BLaER1 (cell line): ENCODE data around the gene SLC10A3.
"Not testable (repeated sequence)": the region's sequence is repeated elsewhere in the genome, so short reads cannot be mapped to it uniquely, and the experiment has no call there.

Experiments
- H3K27ac ChIP-seq: shearing (Covaris generic); formaldehyde crosslinking; 2 replicates; pipeline ENCODE4 v1.8.1; 2022
- H3K27me3 ChIP-seq: shearing (Covaris generic); formaldehyde crosslinking; 2 replicates; pipeline ENCODE4 v1.8.1; 2022
- H3K36me3 ChIP-seq: shearing (Covaris generic); formaldehyde crosslinking; 2 replicates; pipeline ENCODE4 v1.8.1; 2022
- H3K4me1 ChIP-seq: shearing (Covaris generic); formaldehyde crosslinking; 2 replicates; pipeline ENCODE4 v1.8.1; 2022
- H3K4me2 ChIP-seq: shearing (Covaris generic); formaldehyde crosslinking; 2 replicates; pipeline ENCODE4 v1.8.1; 2022
- H3K4me3 ChIP-seq: shearing (Covaris generic); formaldehyde crosslinking; 2 replicates; pipeline ENCODE4 v1.8.1; 2022
- H3K9ac ChIP-seq: shearing (Covaris generic); formaldehyde crosslinking; 2 replicates; pipeline ENCODE4 v1.8.1; 2022
- H3K9me3 ChIP-seq: shearing (Covaris generic); formaldehyde crosslinking; 2 replicates; pipeline ENCODE4 v1.8.1; 2022
- H4K20me1 ChIP-seq: shearing (Covaris generic); formaldehyde crosslinking; 2 replicates; pipeline ENCODE4 v1.8.1; 2022
- Cebpa-rat ChIP-seq: shearing (Covaris generic); IDR thresholded peaks from 2 replicates; pipeline ENCODE4 v1.8.1; 2022

SLC10A3 gene

GRCh38 chrX:154511761-154512160 is 21.3 kb upstream of the SLC10A3 start:
- Histone ChIP-seq H3K36me3 (peaks cover 39% of the 10 kb centered on the region; the same call in 1 of the 2 replicates), H3K4me2 (peak overlapping the region; percentile 52), H3K4me3 (no peak overlapping the region), H3K9me3 (peaks cover 41% of the 10 kb centered on the region), H3K4me1 (peaks cover 40% of the 10 kb centered on the region), H3K27ac (peak overlapping the region; percentile 58), H3K9ac (no peak overlapping the region), H3K27me3 (peaks cover 31% of the 10 kb centered on the region), H4K20me1 (no peaks in the 10 kb centered on the region)
- no peak for TF ChIP-seq Cebpa-rat

GRCh38 chrX:154509455-154509854 is 19.0 kb upstream of the SLC10A3 start:
- H3K9ac ChIP-seq: no peak overlapping the region
- no peak overlapping the region for H3K27ac ChIP-seq
- H4K20me1 ChIP-seq: no peaks in the 10 kb centered on the region
- H3K36me3 ChIP-seq: peaks cover 58% of the 10 kb centered on the region; the same call in 1 of the 2 replicates
- peaks cover 29% of the 10 kb centered on the region for H3K4me1 ChIP-seq
- no peak overlapping the region for H3K4me2 ChIP-seq
- peaks cover 37% of the 10 kb centered on the region for H3K27me3 ChIP-seq
- TF ChIP-seq Cebpa-rat: no peak
- H3K9me3 ChIP-seq: peaks cover 43% of the 10 kb centered on the region
- no peak overlapping the region for H3K4me3 ChIP-seq

GRCh38 chrX:154508384-154508745 is 17.9 kb upstream of the SLC10A3 start:
- peaks cover 58% of the 10 kb centered on the region; the same call in 1 of the 2 replicates for H3K36me3 ChIP-seq
- H4K20me1 ChIP-seq: no peaks in the 10 kb centered on the region
- H3K27ac ChIP-seq: no peak overlapping the region
- no peak overlapping the region for H3K4me2 ChIP-seq
- H3K9ac ChIP-seq: no peak overlapping the region
- H3K4me1 ChIP-seq: peaks cover 23% of the 10 kb centered on the region
- no peak for TF ChIP-seq Cebpa-rat
- H3K4me3 ChIP-seq: no peak overlapping the region
- peaks cover 37% of the 10 kb centered on the region for H3K27me3 ChIP-seq
- peaks cover 43% of the 10 kb centered on the region for H3K9me3 ChIP-seq

- Histone ChIP-seq H3K4me3 (no peak overlapping the region), H3K27ac (no peak overlapping the region), H3K9me3 (peaks cover 43% of the 10 kb centered on the region), H3K27me3 (peaks cover 39% of the 10 kb centered on the region), H3K4me1 (peaks cover 18% of the 10 kb centered on the region), H4K20me1 (no peaks in the 10 kb centered on the region), H3K36me3 (peaks cover 58% of the 10 kb centered on the region; the same call in 1 of the 2 replicates), H3K9ac (no peak overlapping the region), H3K4me2 (no peak overlapping the region)
- TF ChIP-seq Cebpa-rat: no peak
Measured at GRCh38 chrX:154507673-154508383, 17.4 kb upstream of the SLC10A3 start.

- Histone ChIP-seq H3K4me2 (no peak overlapping the region), H4K20me1 (no peaks in the 10 kb centered on the region), H3K36me3 (peaks cover 51% of the 10 kb centered on the region; the same call in 1 of the 2 replicates), H3K27ac (no peak overlapping the region), H3K4me3 (no peak overlapping the region), H3K9me3 (peaks cover 43% of the 10 kb centered on the region), H3K27me3 (peaks cover 44% of the 10 kb centered on the region), H3K9ac (no peak overlapping the region), H3K4me1 (peaks cover 7% of the 10 kb centered on the region)
- TF ChIP-seq Cebpa-rat: no peak
Measured at GRCh38 chrX:154506483-154507332, 16.3 kb upstream of the SLC10A3 start.

GRCh38 chrX:154505734-154506133 is 15.3 kb upstream of the SLC10A3 start:
- H3K4me2 ChIP-seq: no peak overlapping the region
- peaks cover 43% of the 10 kb centered on the region for H3K9me3 ChIP-seq
- H3K4me1 ChIP-seq: no peaks in the 10 kb centered on the region
- TF ChIP-seq Cebpa-rat: no peak
- peaks cover 35% of the 10 kb centered on the region for H3K27me3 ChIP-seq
- no peaks in the 10 kb centered on the region for H4K20me1 ChIP-seq
- H3K9ac ChIP-seq: no peak overlapping the region
- H3K4me3 ChIP-seq: no peak overlapping the region
- peaks cover 50% of the 10 kb centered on the region; the same call in 1 of the 2 replicates for H3K36me3 ChIP-seq
- no peak overlapping the region for H3K27ac ChIP-seq

GRCh38 chrX:154502989-154503388 is 12.6 kb upstream of the SLC10A3 start:
- no peak for TF ChIP-seq Cebpa-rat
- Histone ChIP-seq H3K27ac (no peak overlapping the region), H3K4me2 (no peak overlapping the region), H4K20me1 (no peaks in the 10 kb centered on the region), H3K36me3 (peaks cover 31% of the 10 kb centered on the region; the same call in 1 of the 2 replicates), H3K4me3 (no peak overlapping the region), H3K9ac (no peak overlapping the region), H3K9me3 (peaks cover 28% of the 10 kb centered on the region), H3K27me3 (peaks cover 31% of the 10 kb centered on the region), H3K4me1 (0 out of 2 replicates have a peak, but pooled peaks cover under 1% of the 10 kb centered on the region)

GRCh38 chrX:154502098-154502497 is 11.7 kb upstream of the SLC10A3 start:
- Histone ChIP-seq H3K36me3 (peaks cover 23% of the 10 kb centered on the region; the same call in 1 of the 2 replicates), H4K20me1 (no peaks in the 10 kb centered on the region), H3K27me3 (peaks cover 39% of the 10 kb centered on the region), H3K4me3 (no peak overlapping the region), H3K27ac (no peak overlapping the region), H3K9me3 (peaks cover 20% of the 10 kb centered on the region), H3K4me1 (0 out of 2 replicates have a peak, but pooled peaks cover 6% of the 10 kb centered on the region), H3K4me2 (no peak overlapping the region), H3K9ac (no peak overlapping the region)
- TF ChIP-seq Cebpa-rat: no peak

GRCh38 chrX:154501423-154501822 is 11.0 kb upstream of the SLC10A3 start:
- peaks cover 46% of the 10 kb centered on the region for H3K27me3 ChIP-seq
- not testable (repeated sequence) for H4K20me1 ChIP-seq, H3K4me2 ChIP-seq, H3K4me3 ChIP-seq, H3K27ac ChIP-seq, H3K9ac ChIP-seq, H3K4me1 ChIP-seq
- H3K9me3 ChIP-seq: peaks cover 15% of the 10 kb centered on the region
- peaks cover 16% of the 10 kb centered on the region; the same call in 1 of the 2 replicates for H3K36me3 ChIP-seq

GRCh38 chrX:154496591-154497137 is 6.2 kb upstream of the SLC10A3 start:
- H3K4me3 ChIP-seq, H4K20me1 ChIP-seq, H3K4me2 ChIP-seq, H3K36me3 ChIP-seq, H3K9me3 ChIP-seq, H3K27ac ChIP-seq, H3K9ac ChIP-seq, H3K4me1 ChIP-seq: not testable (repeated sequence)
- H3K27me3 ChIP-seq: peaks cover 58% of the 10 kb centered on the region
